Vagina (tissue), 2 donors: Measurements from ENCODE around the gene SRRD.

Experiments
- CTCF ChIP-seq, 3 experiments: fragments of 450-650 bp in 2 of 3; fragments of 200-600 bp in 1 of 3; sonication (generic) in 1 of 3; IDR thresholded peaks; one replicate each; pipeline ENCODE4 v1.5.1; 2017 to 2019; ENCODE audit warnings: antibody characterized with exemption in 3 of 3, mild to moderate bottlenecking in 2 of 3, moderate library complexity in 2 of 3
- POLR2A ChIP-seq, 2 donors: fragments of 450-650 bp; IDR thresholded peaks; one replicate each; pipeline ENCODE4 v1.6.1; 2017; ENCODE audit warnings: antibody characterized with exemption in 2 of 2, mild to moderate bottlenecking in 2 of 2, moderate library complexity in 2 of 2
- POLR2AphosphoS5 ChIP-seq, 2 donors: sonication (generic); formaldehyde crosslinking; IDR thresholded peaks; one replicate each; pipeline ENCODE4 v1.9.0; 2017; ENCODE audit warnings: antibody characterized with exemption in 2 of 2, mild to moderate bottlenecking in 2 of 2, low read depth in 1 of 2; ENCODE audit not compliant: insufficient read depth in 1 of 2

- no peak for TF ChIP-seq POLR2A (IDR thresholded peaks at IDR 0.05)
- no peak for TF ChIP-seq CTCF (IDR thresholded peaks at IDR 0.05)
- TF ChIP-seq POLR2AphosphoS5 (IDR thresholded peaks at IDR 0.05; ENCODE audit: insufficient read depth in 1 of 2, low read depth in 1 of 2), result no peak
Measured at GRCh38 chr22:26453216-26453615, 30.5 kb upstream of the SRRD start.
